GM23338 (cell line): ENCODE measurements around the gene EPS8L3. TPM values are rescaled to one million over a fixed set of nuclear protein-coding genes. Genes with fewer than 3 reads are reported as not detected.
A peak's percentile ranks its signal among the peaks of the same experiment; 100 is the strongest.

Source experiments
- ATAC-seq: fragments of 200-7000 bp; cut with Tn5 transposase; 3 replicates; pipeline ENCODE4 v1.9.1; 2020
- DNase-seq: peaks from one replicate; pipeline ENCODE4 v3.0.0-alpha.2; 2015; ENCODE audit warnings: low spot score
- H2AFZ ChIP-seq: fragments of 200-600 bp; sonication (generic); 2 replicates; pipeline ENCODE4 v1.8.0; 2016; ENCODE audit warnings: antibody characterized with exemption, mild to moderate bottlenecking, moderate library complexity
- H3F3A ChIP-seq: fragments of 200-600 bp; sonication (generic); replicated peaks from 2 replicates; pipeline ENCODE4 v1.8.0; 2017; ENCODE audit warnings: antibody characterized with exemption, mixed run types, low read depth
- H3K27ac ChIP-seq: fragments of 200-600 bp; sonication (generic); 2 replicates; pipeline ENCODE4 v1.6.1; 2016; ENCODE audit warnings: low read depth
- H3K27me3 ChIP-seq: fragments of 200-600 bp; sonication (generic); 2 replicates; pipeline ENCODE4 v1.8.0; 2016; ENCODE audit warnings: mild to moderate bottlenecking, mixed run types, moderate library complexity; ENCODE audit not compliant: insufficient read depth
- H3K36me3 ChIP-seq: fragments of 200-600 bp; sonication (generic); 2 replicates; pipeline ENCODE4 v1.8.0; 2016; ENCODE audit warnings: mild to moderate bottlenecking; ENCODE audit not compliant: insufficient read depth
- H3K4me1 ChIP-seq: fragments of 200-600 bp; sonication (generic); 2 replicates; pipeline ENCODE4 v1.8.0; 2016; ENCODE audit warnings: mild to moderate bottlenecking, moderate library complexity; ENCODE audit not compliant: insufficient read depth
- H3K4me2 ChIP-seq: fragments of 200-600 bp; sonication (generic); 2 replicates; pipeline ENCODE4 v1.7.1; 2017; ENCODE audit warnings: mixed run types
- H3K4me3 ChIP-seq: fragments of 200-600 bp; sonication (generic); 2 replicates; pipeline ENCODE4 v1.6.1; 2016; ENCODE audit warnings: mixed run types
- H3K79me2 ChIP-seq: fragments of 200-600 bp; sonication (generic); replicated peaks from 2 replicates; pipeline ENCODE4 v1.8.0; 2017; ENCODE audit warnings: mild to moderate bottlenecking; ENCODE audit not compliant: insufficient read depth
- H3K9me2 ChIP-seq: fragments of 200-600 bp; sonication (generic); 2 replicates; pipeline ENCODE4 v1.8.0; 2017; ENCODE audit not compliant: insufficient read depth
- H4K20me1 ChIP-seq: fragments of 200-600 bp; sonication (generic); replicated peaks from 2 replicates; pipeline ENCODE4 v1.8.0; 2017; ENCODE audit warnings: mild to moderate bottlenecking; ENCODE audit not compliant: insufficient read depth
- H3K27ac Mint-ChIP-seq: 2 replicates; pipeline ENCODE4 v1.8.0; 2020; ENCODE audit warnings: inconsistent platforms, mild to moderate bottlenecking, moderate library complexity, mixed read lengths
- H3K27me3 Mint-ChIP-seq: 3 replicates; pipeline ENCODE4 v1.8.0; 2022; ENCODE audit warnings: low read depth, mild to moderate bottlenecking, moderate library complexity, mixed read lengths, inconsistent platforms; ENCODE audit not compliant: insufficient read depth, poor library complexity
- H3K36me3 Mint-ChIP-seq: 3 replicates; pipeline ENCODE4 v1.8.0; 2021; ENCODE audit warnings: low read depth, mild to moderate bottlenecking, inconsistent platforms, moderate library complexity, mixed read lengths
- H3K4me1 Mint-ChIP-seq: 3 replicates; pipeline ENCODE4 v1.8.0; 2020; ENCODE audit warnings: mild to moderate bottlenecking, inconsistent platforms, mixed read lengths
- H3K4me3 Mint-ChIP-seq: 3 replicates; pipeline ENCODE4 v1.8.0; 2021; ENCODE audit warnings: moderate library complexity, mild to moderate bottlenecking, inconsistent platforms, mixed read lengths
- H3K9me3 Mint-ChIP-seq: 3 replicates; pipeline ENCODE4 v1.8.0; 2020; ENCODE audit warnings: moderate library complexity, mild to moderate bottlenecking, inconsistent platforms, mixed read lengths
- CREB1 ChIP-seq: fragments of 250-450 bp; sonication (Bioruptor Pico); IDR thresholded peaks from 2 replicates; pipeline ENCODE4 v1.5.0; 2020; ENCODE audit warnings: low read depth, mild to moderate bottlenecking, moderate library complexity
- CTCF ChIP-seq, 2 experiments: fragments of 200-600 bp in 1 of 2; sonication (generic) in 1 of 2; conservative IDR thresholded peaks; 2 replicates each; pipeline versions ENCODE4 v1.5.1 to v1.6.1; 2016 to 2017; ENCODE audit warnings: antibody characterized with exemption in 2 of 2, low read depth in 2 of 2, mild to moderate bottlenecking in 2 of 2, moderate library complexity in 1 of 2
- ETS1 ChIP-seq: IDR thresholded peaks from 2 replicates; pipeline ENCODE4 v1.6.1; 2016; ENCODE audit warnings: antibody characterized with exemption
- JUNB ChIP-seq: IDR thresholded peaks from one replicate; pipeline ENCODE4 v1.6.1; 2016; ENCODE audit warnings: antibody characterized with exemption; ENCODE audit not compliant: unreplicated experiment
- NANOG ChIP-seq: IDR thresholded peaks from 2 replicates; pipeline ENCODE4 v1.6.1; 2016; ENCODE audit warnings: antibody characterized with exemption, borderline replicate concordance
- POLR2AphosphoS5 ChIP-seq: IDR thresholded peaks from 2 replicates; pipeline ENCODE4 v1.6.1; 2016; ENCODE audit warnings: antibody characterized with exemption, low read depth
- STAT1 ChIP-seq: IDR thresholded peaks from one replicate; pipeline ENCODE4 v1.6.1; 2016; ENCODE audit warnings: antibody characterized with exemption; ENCODE audit not compliant: unreplicated experiment
- ZNF114 ChIP-seq: fragments of 250-450 bp; sonication (Bioruptor Pico); IDR thresholded peaks from 2 replicates; pipeline ENCODE4 v1.5.0; 2020; ENCODE audit warnings: mild to moderate bottlenecking, moderate library complexity
- ZNF331 ChIP-seq: fragments of 250-450 bp; sonication (Bioruptor Pico); IDR thresholded peaks from 2 replicates; pipeline ENCODE4 v1.5.0; 2020; ENCODE audit warnings: low read depth, mild to moderate bottlenecking, moderate library complexity
- polyA plus RNA-seq: library from polyadenylated mRNA; unstranded; fragments of >200 nt; fragmentation: Nextera tagmentation; extraction: Ambion mirVana; gene quantifications from 2 replicates; pipeline ENCODE4 v1.2.1, GENCODE V29; 2016
- total RNA-seq: library from RNA; depleted of rRNA; stranded (reverse); fragments of >200 nt; shearing (Covaris generic); gene quantifications from 2 replicates; pipeline ENCODE4 v1.2.3, GENCODE V29; 2014

Gene EPS8L3
- total and polyA plus RNA-seq, 2 experiments from 2014 or later = not detected

GRCh38 chr1:109791495-109792043, 27.8 kb upstream of the EPS8L3 start:
- H3K79me2 ChIP-seq = no peaks in the 10 kb centered on the region
- no peak for TF ChIP-seq NANOG
- no peak for TF ChIP-seq POLR2AphosphoS5
- no peak for TF ChIP-seq CREB1 (CRISPR knock-in tag)
- no peak for TF ChIP-seq ZNF331 (CRISPR knock-in tag)
- TF ChIP-seq STAT1 = no peak
- no peak for TF ChIP-seq ETS1
- TF ChIP-seq JUNB = no peak
- no peak for TF ChIP-seq CTCF (conservative IDR thresholded peaks at IDR 0.05; ENCODE audit: low read depth in 2 of 2)
- TF ChIP-seq ZNF114 (CRISPR knock-in tag) = no peak
- H3K4me2 ChIP-seq = peak overlapping the region; percentile 51; the same call in 1 of the 2 replicates
- no peak overlapping the region for H3K27ac ChIP-seq
- no peak for DNase-seq
- H3K27ac Mint-ChIP-seq = peak overlapping the region; percentile 84
- H3K9me2 ChIP-seq = no peaks in the 10 kb centered on the region
- H2AFZ ChIP-seq = peak overlapping the region; percentile 98
- no peaks in the 10 kb centered on the region for H3K36me3 ChIP-seq
- no peaks in the 10 kb centered on the region for H3K27me3 ChIP-seq
- ATAC-seq = peak; percentile 4; the same call in 2 of the 3 replicates
- H3K9me3 Mint-ChIP-seq = no peaks in the 10 kb centered on the region
- H3K36me3 Mint-ChIP-seq = no peaks in the 10 kb centered on the region
- H3F3A ChIP-seq = 0 out of 2 replicates have a peak, but pooled peaks cover 3% of the 10 kb centered on the region
- H3K27me3 Mint-ChIP-seq = peaks cover 14% of the 10 kb centered on the region
- peaks cover 24% of the 10 kb centered on the region; the same call in 1 of the 2 replicates for H3K4me1 ChIP-seq
- no peak overlapping the region; the same call in 2 of the 3 replicates for H3K4me3 Mint-ChIP-seq
- H3K4me3 ChIP-seq = no peak overlapping the region
- H4K20me1 ChIP-seq = no peaks in the 10 kb centered on the region
- H3K4me1 Mint-ChIP-seq = peaks cover 43% of the 10 kb centered on the region

GRCh38 chr1:109790735-109791494, 27.2 kb upstream of the EPS8L3 start:
- H3K9me2 ChIP-seq = no peaks in the 10 kb centered on the region
- H3K4me3 ChIP-seq = no peak overlapping the region
- ATAC-seq (peak; percentile 29), DNase-seq (peak; percentile 61)
- H3K36me3 Mint-ChIP-seq = no peaks in the 10 kb centered on the region
- H4K20me1 ChIP-seq = no peaks in the 10 kb centered on the region
- no peak overlapping the region for H2AFZ ChIP-seq
- peaks cover 24% of the 10 kb centered on the region; the same call in 1 of the 2 replicates for H3K4me1 ChIP-seq
- no peaks in the 10 kb centered on the region for H3K27me3 ChIP-seq
- no peak overlapping the region; the same call in 2 of the 3 replicates for H3K4me3 Mint-ChIP-seq
- H3K79me2 ChIP-seq = no peaks in the 10 kb centered on the region
- no peak overlapping the region for H3K4me2 ChIP-seq
- peaks cover 14% of the 10 kb centered on the region for H3K27me3 Mint-ChIP-seq
- peaks cover 43% of the 10 kb centered on the region for H3K4me1 Mint-ChIP-seq
- H3F3A ChIP-seq = 0 out of 2 replicates have a peak, but pooled peaks cover 3% of the 10 kb centered on the region
- no peaks in the 10 kb centered on the region for H3K9me3 Mint-ChIP-seq
- H3K27ac ChIP-seq = no peak overlapping the region
- H3K27ac Mint-ChIP-seq = peak overlapping the region; percentile 84
- TF ChIP-seq ZNF331 (CRISPR knock-in tag) (no peak), STAT1 (no peak), ETS1 (no peak), NANOG (no peak), CTCF (conservative IDR thresholded peaks at IDR 0.05; ENCODE audit: low read depth in 2 of 2) (peak; percentile 50 to 61)
- no peaks in the 10 kb centered on the region for H3K36me3 ChIP-seq
